RWPE2 (cell line): ENCODE measurements around the gene C2orf76.

Source experiments
- ATAC-seq: fragments of 200-7000 bp; cut with Tn5 transposase; 3 replicates; pipeline ENCODE4 v1.9.1; 2021; ENCODE audit warnings: low read depth
- DNase-seq: peaks from one replicate; pipeline ENCODE4 v3.0.0-alpha.2; 2020; ENCODE audit warnings: low spot score
- H3K27ac ChIP-seq: fragments of 450-650 bp; 2 replicates; pipeline ENCODE4 v1.5.1; 2017; ENCODE audit warnings: mild to moderate bottlenecking; ENCODE audit not compliant: poor library complexity, severe bottlenecking
- H3K27me3 ChIP-seq: fragments of 250-450 bp; sonication (Bioruptor Pico); 2 replicates; pipeline ENCODE4 v1.5.1; 2021; ENCODE audit warnings: mild to moderate bottlenecking, moderate library complexity; ENCODE audit not compliant: insufficient read depth, poor library complexity, severe bottlenecking
- H3K36me3 ChIP-seq: fragments of 250-450 bp; sonication (Bioruptor Pico); 2 replicates; pipeline ENCODE4 v1.5.1; 2020; ENCODE audit warnings: low read depth, mild to moderate bottlenecking, moderate library complexity
- H3K4me1 ChIP-seq: fragments of 250-450 bp; sonication (Bioruptor Pico); 2 replicates; pipeline ENCODE4 v1.5.1; 2021; ENCODE audit warnings: mild to moderate bottlenecking, moderate library complexity; ENCODE audit not compliant: insufficient read depth, poor library complexity, severe bottlenecking
- H3K4me3 ChIP-seq: fragments of 250-450 bp; sonication (Bioruptor Pico); 2 replicates; pipeline ENCODE4 v1.5.1; 2021; ENCODE audit warnings: mild to moderate bottlenecking, moderate library complexity; ENCODE audit not compliant: severe bottlenecking
- H3K9me3 ChIP-seq: fragments of 250-450 bp; sonication (Bioruptor Pico); 2 replicates; pipeline ENCODE4 v1.5.1; 2021; ENCODE audit warnings: mild to moderate bottlenecking, moderate library complexity; ENCODE audit not compliant: severe bottlenecking
- TF ChIP-seq, protein P1 (sequence below): fragments of 450-650 bp; IDR thresholded peaks from one replicate; pipeline ENCODE4 v1.5.1; 2017; ENCODE audit warnings: mild to moderate bottlenecking, moderate library complexity; ENCODE audit not compliant: poor library complexity, severe bottlenecking

C2orf76 gene

DNA sequence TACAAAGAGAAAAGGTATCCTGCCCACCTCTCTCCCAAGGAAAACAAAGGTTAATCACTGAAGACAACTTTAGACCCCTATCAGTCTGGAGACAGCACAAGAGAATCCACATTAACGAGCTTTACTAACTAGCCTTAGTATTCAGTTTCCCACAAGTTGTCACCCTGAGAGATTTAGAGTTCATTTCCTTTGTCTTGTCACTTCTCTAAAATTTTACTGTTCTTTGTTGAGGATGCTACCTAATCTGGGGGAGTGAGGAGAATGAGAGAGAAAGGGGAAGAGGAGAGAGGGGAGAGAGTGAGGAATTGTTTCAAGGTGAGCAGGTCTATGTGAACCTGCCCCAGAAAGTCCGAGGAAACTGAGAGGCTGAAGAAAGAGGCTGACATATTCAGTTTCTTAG, 28.4 kb downstream of the C2orf76 start:
- Histone ChIP-seq H3K36me3 (no peaks in the 10 kb centered on the region), H3K4me1 (no peaks in the 10 kb centered on the region), H3K9me3 (no peaks in the 10 kb centered on the region), H3K27ac (no peak overlapping the region), H3K4me3 (no peak overlapping the region), H3K27me3 (no peaks in the 10 kb centered on the region)
- ATAC-seq (no peak), DNase-seq (no peak)
- TF ChIP-seq, protein P1, sequence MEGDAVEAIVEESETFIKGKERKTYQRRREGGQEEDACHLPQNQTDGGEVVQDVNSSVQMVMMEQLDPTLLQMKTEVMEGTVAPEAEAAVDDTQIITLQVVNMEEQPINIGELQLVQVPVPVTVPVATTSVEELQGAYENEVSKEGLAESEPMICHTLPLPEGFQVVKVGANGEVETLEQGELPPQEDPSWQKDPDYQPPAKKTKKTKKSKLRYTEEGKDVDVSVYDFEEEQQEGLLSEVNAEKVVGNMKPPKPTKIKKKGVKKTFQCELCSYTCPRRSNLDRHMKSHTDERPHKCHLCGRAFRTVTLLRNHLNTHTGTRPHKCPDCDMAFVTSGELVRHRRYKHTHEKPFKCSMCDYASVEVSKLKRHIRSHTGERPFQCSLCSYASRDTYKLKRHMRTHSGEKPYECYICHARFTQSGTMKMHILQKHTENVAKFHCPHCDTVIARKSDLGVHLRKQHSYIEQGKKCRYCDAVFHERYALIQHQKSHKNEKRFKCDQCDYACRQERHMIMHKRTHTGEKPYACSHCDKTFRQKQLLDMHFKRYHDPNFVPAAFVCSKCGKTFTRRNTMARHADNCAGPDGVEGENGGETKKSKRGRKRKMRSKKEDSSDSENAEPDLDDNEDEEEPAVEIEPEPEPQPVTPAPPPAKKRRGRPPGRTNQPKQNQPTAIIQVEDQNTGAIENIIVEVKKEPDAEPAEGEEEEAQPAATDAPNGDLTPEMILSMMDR = no peak

DNA sequence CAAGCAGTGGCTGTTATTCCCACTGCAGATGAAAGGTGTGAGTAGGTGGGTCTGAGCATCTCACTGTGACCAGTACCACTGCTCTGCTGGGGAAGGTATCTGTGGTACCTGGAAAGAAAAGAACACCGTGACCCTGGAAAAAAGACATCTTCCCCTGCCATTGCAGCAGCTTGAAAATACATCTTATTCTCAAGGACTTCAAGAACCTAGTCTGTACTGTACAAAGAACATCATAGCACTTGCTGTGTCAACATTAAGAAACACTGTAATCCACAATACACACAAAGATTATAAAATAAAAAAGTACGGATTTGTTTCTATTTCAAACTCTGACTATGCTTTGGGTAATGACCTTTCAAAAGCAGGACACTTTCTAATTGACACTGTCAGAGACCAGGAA, 28.9 kb downstream of the C2orf76 start:
- H3K27ac ChIP-seq = no peak overlapping the region
- H3K9me3 ChIP-seq = no peaks in the 10 kb centered on the region
- no peak for DNase-seq
- no peak overlapping the region for H3K4me3 ChIP-seq
- no peaks in the 10 kb centered on the region for H3K36me3 ChIP-seq
- no peak for ATAC-seq
- H3K4me1 ChIP-seq = no peaks in the 10 kb centered on the region
- TF ChIP-seq, protein P1 = no peak
- H3K27me3 ChIP-seq = no peaks in the 10 kb centered on the region

GRCh38 chr2:119333833-119334232, 32.8 kb downstream of the C2orf76 start:
- no peak for DNase-seq
- TF ChIP-seq, protein P1 = no peak
- Histone ChIP-seq H3K27me3 (no peaks in the 10 kb centered on the region), H3K27ac (no peak overlapping the region), H3K4me1 (no peaks in the 10 kb centered on the region), H3K9me3 (no peaks in the 10 kb centered on the region), H3K36me3 (no peaks in the 10 kb centered on the region), H3K4me3 (no peak overlapping the region)
- no peak for ATAC-seq

GRCh38 chr2:119333360-119333759, 33.3 kb downstream of the C2orf76 start:
- no peaks in the 10 kb centered on the region for H3K9me3 ChIP-seq
- no peak overlapping the region for H3K4me3 ChIP-seq
- H3K36me3 ChIP-seq = no peaks in the 10 kb centered on the region
- H3K27ac ChIP-seq = no peak overlapping the region
- ATAC-seq (no peak), DNase-seq (no peak)
- TF ChIP-seq, protein P1 = no peak
- no peaks in the 10 kb centered on the region for H3K27me3 ChIP-seq
- no peaks in the 10 kb centered on the region for H3K4me1 ChIP-seq

- DNase-seq = no peak
- no peaks in the 10 kb centered on the region for H3K27me3 ChIP-seq
- no peak overlapping the region for H3K4me3 ChIP-seq
- no peak for ATAC-seq
- TF ChIP-seq, protein P1 = no peak
- H3K36me3 ChIP-seq = no peaks in the 10 kb centered on the region
- no peaks in the 10 kb centered on the region for H3K4me1 ChIP-seq
- no peak overlapping the region for H3K27ac ChIP-seq
- no peaks in the 10 kb centered on the region for H3K9me3 ChIP-seq
Measured at GRCh38 chr2:119332953-119333352, 33.7 kb downstream of the C2orf76 start.
